Stimulated activated naive CD4-positive, alpha-beta T cell (primary cell): ENCODE data around the gene TMEM128.
"Not testable (repeated sequence)": the region's sequence is repeated elsewhere in the genome, so short reads cannot be mapped to it uniquely, and the experiment has no call there.

Experiments
- DNase-seq, 6 experiments: peaks; one replicate each; lab custom pipeline; 2025; lab: John Stamatoyannopoulos, UW

The TMEM128 gene

GRCh38 chr4:4195354-4195753 lies 52.7 kb downstream of the TMEM128 start:
- no peak for DNase-seq

- DNase-seq, result not testable (repeated sequence)
These were observed 59.5 kb downstream of the TMEM128 start for GRCh38 chr4:4188557-4188956.
